ENCODE measurements around the gene FAM240A. TPM values are rescaled to one million over a fixed set of nuclear protein-coding genes. Genes with fewer than 3 reads are reported as not detected.

FAM240A gene
- total and polyA plus RNA-seq, 8 donors = not detected

DNA sequence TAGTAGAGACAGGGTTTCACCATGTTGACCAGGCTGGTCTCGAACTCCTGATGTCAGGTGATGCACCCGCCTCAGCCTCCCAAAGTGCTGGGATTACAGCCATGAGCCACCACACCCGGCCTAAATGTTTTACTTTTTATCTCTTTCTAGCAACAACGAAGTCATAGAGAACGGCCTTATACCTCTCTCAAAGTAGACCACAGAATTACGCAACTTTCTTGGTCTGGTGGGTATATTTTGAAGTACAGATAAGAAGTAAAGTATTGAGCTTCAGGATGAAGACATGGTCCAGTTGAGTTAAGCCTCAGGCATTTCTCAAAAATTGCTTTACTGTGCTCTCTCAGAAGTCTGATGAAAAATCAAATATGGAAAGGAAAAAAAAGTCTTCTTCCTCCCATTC is 30.6 kb downstream of the FAM240A start:
- intact Hi-C loops (cut with DNase I) = no loop called here
- Histone ChIP-seq H3K9me3 (no peaks in the 10 kb centered on the region), H3K4me1 (no peaks in the 10 kb centered on the region), H3K27ac (no peak overlapping the region), H3K4me3 (no peak overlapping the region), H3K27me3 (no peaks in the 10 kb centered on the region), H3K36me3 (no peaks in the 10 kb centered on the region)
- TF ChIP-seq, protein P1, sequence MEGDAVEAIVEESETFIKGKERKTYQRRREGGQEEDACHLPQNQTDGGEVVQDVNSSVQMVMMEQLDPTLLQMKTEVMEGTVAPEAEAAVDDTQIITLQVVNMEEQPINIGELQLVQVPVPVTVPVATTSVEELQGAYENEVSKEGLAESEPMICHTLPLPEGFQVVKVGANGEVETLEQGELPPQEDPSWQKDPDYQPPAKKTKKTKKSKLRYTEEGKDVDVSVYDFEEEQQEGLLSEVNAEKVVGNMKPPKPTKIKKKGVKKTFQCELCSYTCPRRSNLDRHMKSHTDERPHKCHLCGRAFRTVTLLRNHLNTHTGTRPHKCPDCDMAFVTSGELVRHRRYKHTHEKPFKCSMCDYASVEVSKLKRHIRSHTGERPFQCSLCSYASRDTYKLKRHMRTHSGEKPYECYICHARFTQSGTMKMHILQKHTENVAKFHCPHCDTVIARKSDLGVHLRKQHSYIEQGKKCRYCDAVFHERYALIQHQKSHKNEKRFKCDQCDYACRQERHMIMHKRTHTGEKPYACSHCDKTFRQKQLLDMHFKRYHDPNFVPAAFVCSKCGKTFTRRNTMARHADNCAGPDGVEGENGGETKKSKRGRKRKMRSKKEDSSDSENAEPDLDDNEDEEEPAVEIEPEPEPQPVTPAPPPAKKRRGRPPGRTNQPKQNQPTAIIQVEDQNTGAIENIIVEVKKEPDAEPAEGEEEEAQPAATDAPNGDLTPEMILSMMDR (IDR thresholded peaks at IDR 0.05) = no peak
- no peak for ATAC-seq
- no peak for FAIRE-seq
- 79 to 81% methylated on average over 6 of the region's 6 CpGs for WGBS, 2 donors
- no peak for DNase-seq

DNA sequence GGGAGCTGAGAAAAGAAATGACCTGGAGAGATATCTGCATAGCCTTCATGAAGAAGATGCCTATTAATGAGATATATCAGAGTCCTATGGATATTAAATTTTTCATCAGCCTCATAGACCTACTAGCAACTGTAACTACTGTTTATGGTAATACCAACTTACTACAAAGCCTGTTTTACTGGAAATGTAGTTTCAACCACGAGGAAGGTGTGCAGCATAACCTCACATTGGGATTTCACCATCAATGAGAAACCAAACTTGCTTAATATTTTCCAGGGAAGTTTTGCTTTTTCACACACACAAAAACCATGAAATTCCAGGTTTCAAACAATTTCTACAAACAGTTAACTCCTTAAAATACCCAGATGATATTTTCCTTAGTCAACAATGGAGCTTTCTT is 31.4 kb downstream of the FAM240A start:
- TF ChIP-seq, protein P1 (IDR thresholded peaks at IDR 0.05) = no peak
- no peaks in the 10 kb centered on the region for H3K4me1 ChIP-seq
- no peak for DNase-seq
- no peak for ATAC-seq
- H3K27ac ChIP-seq = no peak overlapping the region
- 67 to 80% methylated on average over 1 of the region's 1 CpG for WGBS, 2 donors
- no peak overlapping the region for H3K4me3 ChIP-seq
- H3K9me3 ChIP-seq = no peaks in the 10 kb centered on the region
- FAIRE-seq = no peak
- intact Hi-C loops (cut with DNase I) = no loop called here
- H3K36me3 ChIP-seq = no peaks in the 10 kb centered on the region
- no peaks in the 10 kb centered on the region for H3K27me3 ChIP-seq

GRCh38 chr3:46646700-46647099 is 34.4 kb downstream of the FAM240A start:
- TF ChIP-seq, protein P1 (IDR thresholded peaks at IDR 0.05) = no peak
- ATAC-seq = no peak

DNA sequence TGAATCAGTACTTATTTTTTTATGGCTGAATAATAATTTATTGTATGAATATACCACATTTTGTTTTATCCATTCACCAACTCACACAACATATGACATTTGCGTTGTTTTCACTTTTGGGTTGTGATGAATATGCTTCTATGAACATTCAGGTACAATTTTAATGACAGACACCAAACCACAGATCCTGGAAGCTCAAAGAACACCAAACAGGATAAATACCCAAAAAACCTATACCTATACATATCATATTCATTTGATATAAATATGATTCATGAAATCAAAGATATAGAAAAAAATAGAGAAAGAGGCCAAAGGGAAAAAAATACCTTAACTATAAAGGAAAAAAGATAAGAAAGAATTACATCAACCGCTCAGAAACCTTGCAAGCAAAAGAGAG is 35.8 kb downstream of the FAM240A start:
- TF ChIP-seq, protein P1 (IDR thresholded peaks at IDR 0.05) = no peak
- FAIRE-seq = no peak
- intact Hi-C loops (cut with DNase I) = no loop called here
- 52 to 89% methylated on average over 2 of the region's 2 CpGs for WGBS, 2 donors
- H3K4me3 ChIP-seq = no peak overlapping the region
- no peaks in the 10 kb centered on the region for H3K9me3 ChIP-seq
- H3K36me3 ChIP-seq = no peaks in the 10 kb centered on the region
- H3K27me3 ChIP-seq = no peaks in the 10 kb centered on the region
- no peaks in the 10 kb centered on the region for H3K4me1 ChIP-seq
- no peak for DNase-seq
- ATAC-seq = no peak
- H3K27ac ChIP-seq = no peak overlapping the region

More at GRCh38 chr3:46646700-46647099, 34.4 kb downstream of the FAM240A start:
- 50 to 52% methylated on average over 6 of the region's 6 CpGs for WGBS, 2 donors
- H3K4me1 ChIP-seq = no peaks in the 10 kb centered on the region
- H3K4me3 ChIP-seq = no peak overlapping the region
- no peak overlapping the region for H3K27ac ChIP-seq
- no peaks in the 10 kb centered on the region for H3K9me3 ChIP-seq
- no peak for DNase-seq
- FAIRE-seq = no peak
- H3K27me3 ChIP-seq = no peaks in the 10 kb centered on the region
- no peaks in the 10 kb centered on the region for H3K36me3 ChIP-seq
- intact Hi-C loops (cut with DNase I) = no loop called here

DNA sequence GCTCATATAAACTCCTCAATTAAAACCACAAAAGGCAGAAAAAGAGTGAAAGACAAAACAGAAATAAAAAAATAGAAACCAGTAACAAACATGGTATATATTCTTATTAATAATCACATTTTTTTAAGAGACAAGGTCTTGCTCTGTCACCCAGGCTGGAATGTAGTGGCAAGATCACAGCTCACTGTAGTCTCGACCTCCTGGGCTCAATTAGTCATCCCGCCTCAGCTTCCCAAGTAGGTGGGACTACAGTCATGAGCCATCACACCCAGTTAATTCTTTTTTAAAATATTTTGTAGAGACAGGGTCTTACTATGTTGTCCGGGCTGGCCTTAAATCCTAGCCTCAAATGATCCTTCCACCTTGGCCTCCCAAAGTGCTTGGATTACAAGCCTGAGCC is 37.1 kb downstream of the FAM240A start:
- TF ChIP-seq, protein P1 (IDR thresholded peaks at IDR 0.05) = no peak
- 87 to 88% methylated on average over 3 of the region's 3 CpGs for WGBS, 2 donors
- Histone ChIP-seq H3K4me1 (no peaks in the 10 kb centered on the region), H3K27ac (no peak overlapping the region), H3K27me3 (no peaks in the 10 kb centered on the region), H3K9me3 (no peaks in the 10 kb centered on the region), H3K36me3 (no peaks in the 10 kb centered on the region), H3K4me3 (no peak overlapping the region)
- intact Hi-C loops (cut with DNase I) = no loop called here
- FAIRE-seq (no peak), DNase-seq (no peak), ATAC-seq (no peak)
